NCI-H446 treated with DMSO at 0.1 percent for 48 hours (cell line): ENCODE data around the gene BPIFB3.

Experiments
- DNase-seq: peaks from one replicate; lab custom pipeline; 2025; lab: John Stamatoyannopoulos, UW

Gene BPIFB3

GRCh38 chr20:33053291-33054106 is at the start of gene BPIFB3:
BPIFB3 (plus strand) TSS chr20:33053903; CDS start chr20:33055436, 1,533 bp downstream.
- no peak for DNase-seq

DNA sequence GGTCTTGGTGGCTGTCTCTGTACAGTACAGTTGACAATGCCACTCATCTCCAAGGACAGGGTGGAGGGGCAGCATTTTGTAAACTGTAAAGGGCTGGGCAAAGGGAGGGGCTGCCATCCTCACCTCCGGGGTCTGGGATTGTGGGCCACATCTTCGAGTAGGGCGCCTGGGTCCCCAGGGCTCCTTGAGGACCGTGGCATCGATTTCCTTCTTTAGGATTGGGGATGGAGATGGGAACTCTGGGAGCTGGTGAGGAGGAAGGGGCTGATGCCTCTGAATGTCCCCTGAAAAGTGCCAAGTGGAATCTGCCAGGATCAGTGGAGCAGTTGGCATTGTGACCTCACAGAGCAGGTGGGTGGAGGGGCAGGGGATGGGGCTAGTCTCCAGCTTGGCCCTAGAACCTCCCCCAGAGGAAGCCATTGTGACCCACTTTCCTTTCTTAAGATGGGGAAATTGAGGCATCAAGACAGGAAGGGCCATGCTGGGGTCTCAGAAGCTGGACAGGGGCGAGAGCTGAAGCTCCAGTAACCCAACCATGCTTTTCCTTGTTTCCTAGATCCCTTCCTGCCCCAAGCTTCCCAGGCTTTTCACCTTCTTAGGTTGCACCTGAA is 49.5 kb upstream of the BPIFB3 start, which contains the start of gene SUN5:
Gene SUN5 (minus strand): TSS at position 293 of the 611 bp plus-strand sequence. CDS start 93 bp downstream, at position 200.
- DNase-seq = no peak

GRCh38 chr20:33005132-33005566 is 48.6 kb upstream of the BPIFB3 start:
- no peak for DNase-seq

DNA sequence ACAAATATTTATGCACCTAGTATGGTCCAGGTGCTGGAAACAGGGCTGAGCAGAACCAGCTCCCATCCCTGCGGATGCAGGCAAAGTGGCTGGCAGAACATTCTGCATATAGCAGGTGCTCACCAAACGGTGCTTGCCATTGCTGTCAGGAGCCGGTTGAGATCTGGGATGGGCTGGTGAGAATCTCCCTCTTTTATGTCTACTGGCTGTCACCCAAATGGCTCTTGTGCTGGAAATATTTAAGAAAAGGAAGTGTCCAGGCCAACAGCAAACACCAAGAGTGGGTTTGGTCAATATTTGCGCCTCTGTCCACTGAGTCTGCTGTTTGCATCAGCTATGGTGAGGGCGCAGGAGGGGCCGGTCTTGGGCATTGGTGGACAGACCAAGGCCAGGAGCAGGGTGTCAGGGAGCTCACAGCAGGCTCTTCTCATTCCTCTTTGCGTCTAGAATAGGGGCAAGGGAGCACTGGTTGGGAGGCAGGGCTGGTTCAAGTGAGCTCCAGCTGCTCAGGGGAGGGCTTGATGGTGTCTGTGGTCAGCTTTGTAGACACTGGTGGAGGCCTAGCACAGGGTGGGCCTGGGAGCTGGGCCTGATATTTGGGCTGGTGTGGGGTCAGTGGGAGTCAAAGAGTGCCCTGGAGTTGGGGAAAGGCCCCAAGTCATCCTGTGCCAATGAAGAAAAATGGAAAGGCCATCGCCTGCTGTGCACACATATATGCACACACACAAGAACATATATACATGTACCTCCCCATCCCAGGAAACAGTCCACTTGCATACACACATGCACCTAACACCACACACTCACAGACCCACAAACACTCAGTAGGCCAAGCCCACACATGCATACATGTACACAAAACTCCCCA is 47.6 kb upstream of the BPIFB3 start:
- no peak for DNase-seq

DNA sequence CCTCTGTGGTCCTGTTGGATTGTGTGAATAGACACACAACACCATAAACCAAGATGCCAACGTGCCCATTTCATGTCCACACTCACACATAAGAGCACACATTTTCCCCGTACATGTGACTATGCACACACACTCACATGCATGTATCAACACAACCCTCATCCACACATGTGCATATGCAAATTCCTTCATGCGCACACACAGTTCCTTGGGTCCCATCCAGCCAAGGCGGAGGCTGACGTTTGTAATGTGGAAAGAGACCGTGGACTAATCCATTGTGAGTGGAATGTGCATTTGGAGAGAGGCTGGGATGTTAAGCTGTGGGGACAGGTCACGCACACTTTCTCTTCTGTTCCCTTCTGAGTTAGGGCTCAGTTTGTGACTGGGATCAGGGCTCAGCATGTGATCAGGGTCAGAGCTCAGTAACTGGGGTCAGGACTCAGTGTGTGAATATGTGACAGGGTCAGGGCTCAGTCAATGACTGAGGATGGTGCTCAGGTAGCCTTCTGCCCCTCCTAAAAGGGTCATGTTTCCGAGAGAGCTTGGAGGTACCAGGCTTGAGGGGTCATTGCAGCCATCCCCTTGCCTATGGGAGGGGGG is 46.8 kb upstream of the BPIFB3 start:
- no peak for DNase-seq

- DNase-seq = no peak
Observed at GRCh38 chr20:33007376-33008335, 46.0 kb upstream of the BPIFB3 start, which contains the start of gene BPIFB2. BPIFB2 (plus strand) TSS chr20:33007704; CDS start chr20:33008575, 871 bp downstream.

DNA sequence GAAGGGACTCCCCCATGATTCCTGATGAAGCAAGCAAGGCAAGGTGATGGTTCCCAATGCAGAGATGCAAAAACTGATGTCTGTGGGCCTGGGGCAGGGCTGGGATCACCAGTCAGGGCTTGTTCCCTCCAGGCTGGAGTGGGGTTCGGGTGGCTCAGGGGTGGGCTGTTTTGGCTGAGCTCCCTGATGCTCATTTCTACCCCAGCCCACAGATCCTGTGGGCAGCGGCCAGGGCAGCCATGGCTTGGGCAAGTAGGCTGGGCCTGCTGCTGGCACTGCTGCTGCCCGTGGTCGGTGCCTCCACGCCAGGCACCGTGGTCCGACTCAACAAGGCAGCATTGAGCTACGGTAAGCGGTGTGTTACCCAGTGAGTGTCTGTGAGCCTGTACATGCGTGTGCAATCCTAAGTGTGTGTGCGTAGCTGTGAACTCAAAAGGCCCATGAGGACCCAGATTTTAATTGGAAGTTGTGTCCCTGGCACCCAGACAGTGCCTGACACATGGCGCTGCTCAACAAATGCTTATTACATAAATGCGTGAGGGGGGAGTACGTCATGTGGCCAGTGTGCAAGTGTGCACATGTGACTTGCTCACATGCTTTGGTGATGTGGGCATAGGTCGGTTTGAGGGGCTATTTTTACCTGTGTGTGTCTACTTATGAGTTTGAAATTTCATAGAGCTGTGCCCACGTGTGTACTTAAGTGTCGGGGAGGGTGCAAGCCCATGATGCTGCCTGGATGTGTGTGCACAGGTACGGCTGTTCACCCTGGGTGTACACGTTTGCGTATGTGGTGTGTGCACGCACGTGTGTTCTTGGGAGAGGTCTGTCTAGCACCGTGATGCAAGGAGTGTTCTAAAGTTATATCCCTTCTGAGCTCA is 45.1 kb upstream of the BPIFB3 start:
- no peak for DNase-seq

GRCh38 chr20:33009214-33010132 is 44.2 kb upstream of the BPIFB3 start:
- no peak for DNase-seq

DNA sequence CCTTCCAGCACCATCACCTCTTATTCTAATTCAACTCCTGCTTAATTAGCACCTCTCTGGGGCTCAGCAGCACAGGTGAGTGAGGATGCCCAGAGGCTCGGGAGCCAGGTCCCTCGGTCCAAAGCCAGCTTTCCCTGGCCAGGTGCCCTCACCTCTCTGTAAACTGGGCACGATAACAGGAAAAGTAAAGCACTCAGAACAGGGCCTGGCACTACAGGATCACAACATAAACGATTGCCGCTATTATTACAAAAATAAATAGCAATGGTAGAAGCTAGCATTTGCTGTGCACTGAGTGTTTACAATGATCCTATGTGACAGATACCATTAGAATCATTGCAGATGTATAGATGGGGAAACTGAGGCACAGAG is 43.6 kb upstream of the BPIFB3 start:
- no peak for DNase-seq

DNA sequence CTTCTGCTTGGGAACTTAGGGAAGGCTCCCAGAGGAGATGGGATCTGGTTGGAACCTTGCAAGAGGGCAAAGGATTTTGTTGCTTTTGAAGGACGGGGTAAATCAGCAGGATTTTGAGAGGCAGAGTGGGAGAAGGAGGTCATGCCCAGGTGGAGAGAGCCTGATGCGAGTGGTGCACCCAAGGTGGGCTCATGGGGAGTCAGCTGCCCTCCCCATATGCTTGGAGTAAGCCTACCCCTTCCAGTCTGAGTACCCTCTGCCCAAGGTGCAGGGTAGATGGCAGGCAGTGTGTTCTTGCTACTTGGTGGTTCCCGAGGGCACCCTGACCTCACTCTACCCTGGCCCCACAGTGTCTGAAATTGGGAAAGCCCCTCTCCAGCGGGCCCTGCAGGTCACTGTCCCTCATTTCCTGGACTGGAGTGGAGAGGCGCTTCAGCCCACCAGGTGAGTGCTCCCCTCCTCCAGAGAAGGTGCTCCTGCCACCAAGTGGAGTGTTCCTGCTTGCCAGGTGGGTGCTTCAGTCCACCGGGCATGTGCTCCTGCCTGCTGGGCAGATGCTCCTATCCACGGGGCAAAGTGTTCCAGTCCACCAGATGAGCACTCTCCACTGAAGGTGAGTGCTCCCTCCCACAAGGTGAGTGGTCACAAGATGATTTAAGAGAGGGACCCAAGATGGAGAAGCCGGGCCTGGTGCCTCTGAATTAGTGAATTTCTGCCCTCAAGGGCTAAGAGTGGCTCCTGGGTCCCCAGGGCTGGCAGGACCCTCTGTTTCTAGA is 42.8 kb upstream of the BPIFB3 start:
- DNase-seq = no peak

DNA sequence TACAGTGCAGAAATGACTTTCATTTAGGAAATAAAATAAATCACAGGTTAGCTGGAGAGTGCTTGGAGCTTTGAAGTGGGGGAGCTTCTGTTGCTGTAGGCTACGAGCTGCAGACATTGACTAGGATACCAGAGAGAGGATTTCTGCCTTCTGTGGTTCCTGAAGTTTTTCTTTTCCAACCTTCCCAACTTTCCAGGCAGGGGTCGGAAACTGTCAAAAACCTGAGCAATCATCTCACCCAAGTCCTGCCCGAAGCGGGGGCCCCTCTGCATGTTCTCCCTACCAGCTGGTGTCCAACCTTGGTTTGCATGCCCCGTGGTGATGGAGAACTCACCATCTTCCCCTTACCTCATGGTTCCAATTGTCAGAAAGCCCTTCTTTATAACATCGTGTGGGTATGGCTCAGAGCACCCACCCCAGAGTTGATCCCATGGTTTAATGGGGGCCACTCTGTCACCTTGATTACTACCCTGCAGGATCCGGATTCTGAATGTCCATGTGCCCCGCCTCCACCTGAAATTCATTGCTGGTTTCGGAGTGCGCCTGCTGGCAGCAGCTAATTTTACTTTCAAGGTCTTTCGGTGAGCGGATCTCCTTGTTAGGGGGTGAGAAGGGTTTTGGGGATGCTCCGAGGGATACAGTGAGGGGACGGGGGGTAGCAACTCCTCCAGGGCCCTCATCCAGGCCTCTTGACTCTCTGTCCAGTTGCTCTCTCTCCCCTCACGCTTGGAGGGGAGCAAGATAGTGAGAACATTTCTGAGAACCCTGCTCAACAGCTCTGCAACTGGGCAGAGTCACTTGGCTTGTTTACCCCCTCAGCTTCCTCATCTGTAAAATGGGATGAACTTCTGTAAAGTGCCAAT is 41.1 kb upstream of the BPIFB3 start:
- DNase-seq = no peak

DNA sequence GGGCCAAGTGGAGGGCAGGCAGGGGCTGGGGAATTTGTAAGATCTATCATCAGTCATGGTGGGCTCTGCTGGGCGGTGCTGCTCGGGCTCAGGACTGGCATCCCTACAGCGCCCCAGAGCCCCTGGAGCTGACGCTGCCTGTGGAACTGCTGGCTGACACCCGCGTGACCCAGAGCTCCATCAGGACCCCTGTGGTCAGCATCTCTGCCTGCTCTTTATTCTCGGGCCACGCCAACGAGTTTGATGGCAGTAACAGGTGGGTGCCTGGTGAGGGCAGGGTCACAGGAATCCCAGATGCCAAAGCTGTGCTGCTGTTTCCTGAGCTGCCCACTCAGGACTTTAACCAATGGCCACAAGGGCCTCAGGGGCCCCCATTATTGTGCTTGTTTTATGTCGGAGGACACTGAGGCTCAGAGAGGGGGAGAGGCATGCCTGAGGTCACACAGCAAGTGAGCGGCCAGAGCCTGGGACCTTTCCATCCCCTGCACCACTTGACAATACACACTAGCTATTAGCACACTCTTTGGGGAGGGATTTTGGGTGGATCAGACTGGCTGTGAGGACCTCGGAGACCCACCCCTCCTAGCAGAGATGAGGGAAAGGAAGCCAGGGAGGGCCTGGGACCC is 39.9 kb upstream of the BPIFB3 start:
- DNase-seq = no peak

GRCh38 chr20:33014336-33015113 is 39.2 kb upstream of the BPIFB3 start:
- no peak for DNase-seq

GRCh38 chr20:33015114-33015484 is 38.6 kb upstream of the BPIFB3 start:
- no peak for DNase-seq

- no peak for DNase-seq
Observed at GRCh38 chr20:33015700-33016580, 37.8 kb upstream of the BPIFB3 start.
